Activated CD8-positive, alpha-beta memory T cell treated with anti-CD3 and anti-CD28 coated beads, Interleukin-2, amount 50 U/mL, for 24 hours (primary cell): ENCODE measurements around the gene RSPO4.

Experiments
- DNase-seq: peaks from one replicate; pipeline ENCODE4 v3.0.0-alpha.2; 2020; ENCODE audit errors: extremely low read depth

Gene RSPO4

DNA sequence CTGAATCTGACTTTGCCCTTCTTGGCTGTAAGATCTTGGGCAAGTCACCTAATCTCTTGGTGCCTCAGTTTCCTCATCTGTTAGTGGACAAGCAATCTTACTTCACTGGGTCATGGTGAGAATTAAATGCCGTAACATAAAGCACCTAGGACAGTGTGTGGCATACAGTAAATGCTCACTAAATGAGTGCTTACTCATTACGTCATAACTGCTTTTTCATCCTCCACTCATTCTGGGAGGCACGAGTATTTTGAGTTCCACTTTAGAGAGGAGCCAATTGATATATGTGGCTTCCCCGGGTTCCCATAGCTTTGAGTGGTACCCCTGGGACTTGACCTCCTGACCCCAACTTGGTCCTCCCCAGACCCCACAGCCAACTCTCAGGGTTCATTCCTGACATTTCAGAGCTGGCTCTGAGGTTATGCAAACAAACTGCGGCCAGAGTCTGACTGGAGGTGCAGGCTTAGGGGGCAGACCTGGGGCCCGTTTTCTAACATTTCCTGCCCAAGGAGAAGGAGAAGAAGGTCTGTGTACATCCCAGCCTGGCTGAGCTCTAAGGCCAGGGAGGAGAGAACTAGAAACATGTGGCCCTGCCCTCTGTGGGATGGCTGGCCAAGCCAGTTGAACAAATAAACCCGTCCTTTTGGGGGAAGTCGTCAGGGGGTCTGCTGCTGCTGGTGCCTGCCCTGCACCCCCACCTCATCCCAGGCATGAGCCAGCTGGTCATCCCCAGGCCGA is 91.8 kb downstream of the RSPO4 start:
- no peak for DNase-seq

DNA sequence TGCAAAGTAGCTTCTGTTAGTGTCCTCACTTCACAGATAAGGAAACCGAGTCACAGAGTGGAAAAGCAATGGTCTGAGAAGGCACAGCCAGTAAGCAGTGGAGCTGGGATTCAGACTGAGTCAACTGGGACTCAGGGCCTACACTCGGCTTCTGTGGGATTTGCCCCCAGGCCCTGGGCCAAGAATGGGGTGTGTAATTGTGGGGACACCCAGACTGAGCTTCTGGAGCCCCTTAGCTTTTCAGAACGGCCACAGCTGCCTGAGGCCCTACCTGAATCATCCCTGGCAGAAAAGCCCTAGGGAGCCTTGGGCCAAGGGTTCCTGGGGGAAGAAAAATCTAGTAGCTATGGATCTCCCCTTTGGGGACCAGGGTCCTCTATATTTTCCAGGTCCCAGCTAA is 92.5 kb downstream of the RSPO4 start:
- no peak for DNase-seq
